ENCODE data around the gene NUDT19. TPM values are rescaled to one million over a fixed set of nuclear protein-coding genes. Genes with fewer than 3 reads are reported as not detected.

Gene NUDT19
- total RNA-seq, 4 donors from 2014 or later, result 6.1 to 15.9 (median 9.7) TPM

GRCh38 chr19:32666084-32666483 is 25.5 kb upstream of the NUDT19 start:
- no peak for ATAC-seq (ENCODE audit: low FRiP score)
- no peak for TF ChIP-seq CTCF (IDR thresholded peaks at IDR 0.05)
- no peak for DNase-seq (ENCODE audit: low spot score)

GRCh38 chr19:32669310-32669709 is 22.3 kb upstream of the NUDT19 start:
- no peak for ATAC-seq (ENCODE audit: low FRiP score)
- no peak for TF ChIP-seq CTCF (IDR thresholded peaks at IDR 0.05)
- DNase-seq (ENCODE audit: low spot score), result no peak

- ATAC-seq (ENCODE audit: low FRiP score), result no peak
- no peak for DNase-seq (ENCODE audit: low spot score)
- TF ChIP-seq CTCF (IDR thresholded peaks at IDR 0.05), result no peak
Measured at GRCh38 chr19:32671883-32672593, 19.6 kb upstream of the NUDT19 start.

GRCh38 chr19:32672841-32673240 is 18.8 kb upstream of the NUDT19 start:
- TF ChIP-seq CTCF (IDR thresholded peaks at IDR 0.05), result no peak
- no peak for ATAC-seq (ENCODE audit: low FRiP score)
- DNase-seq (ENCODE audit: low spot score), result no peak

- ATAC-seq (ENCODE audit: low FRiP score), result no peak
- DNase-seq (ENCODE audit: low spot score), result no peak
- no peak for TF ChIP-seq CTCF (IDR thresholded peaks at IDR 0.05)
Measured at GRCh38 chr19:32673573-32673972, 18.0 kb upstream of the NUDT19 start.

GRCh38 chr19:32674153-32674930 is 17.3 kb upstream of the NUDT19 start:
- ATAC-seq (ENCODE audit: low FRiP score), result no peak
- DNase-seq (ENCODE audit: low spot score), result no peak
- TF ChIP-seq CTCF (IDR thresholded peaks at IDR 0.05), result no peak

Data from omental fat pad (tissue), 4 donors.